HG02798 (cell line): ENCODE results near the gene PDZRN4.
"Not testable (repeated sequence)": the region's sequence is repeated elsewhere in the genome, so short reads cannot be mapped to it uniquely, and the experiment has no call there.

ENCODE experiments used
- ATAC-seq: cut with Tn5 transposase; IDR thresholded peaks from one replicate; pipeline ENCODE4 v1.9.1; 2021; ENCODE audit warnings: mild to moderate bottlenecking; ENCODE audit not compliant: unreplicated experiment, poor library complexity

The PDZRN4 gene

DNA sequence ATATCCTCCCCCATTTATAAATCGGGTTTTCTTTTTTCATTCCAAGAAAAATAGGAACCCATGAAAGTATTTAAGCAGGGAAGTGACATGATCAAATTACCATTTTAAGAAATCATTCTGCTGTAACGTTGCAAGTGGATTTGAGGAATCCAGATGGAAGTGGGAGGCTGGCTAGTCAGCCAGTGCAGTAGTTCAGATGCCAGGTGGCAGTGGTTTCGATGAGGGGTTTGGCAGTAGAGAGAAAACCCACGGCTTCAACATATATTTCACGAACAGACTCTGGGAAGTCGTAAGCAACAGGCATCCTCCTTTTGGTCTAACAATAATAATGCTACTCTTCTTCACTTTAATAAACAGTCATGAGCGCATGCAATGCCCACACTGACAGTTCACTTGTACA lies 25.0 kb downstream of the PDZRN4 start:
- ATAC-seq, result no peak

DNA sequence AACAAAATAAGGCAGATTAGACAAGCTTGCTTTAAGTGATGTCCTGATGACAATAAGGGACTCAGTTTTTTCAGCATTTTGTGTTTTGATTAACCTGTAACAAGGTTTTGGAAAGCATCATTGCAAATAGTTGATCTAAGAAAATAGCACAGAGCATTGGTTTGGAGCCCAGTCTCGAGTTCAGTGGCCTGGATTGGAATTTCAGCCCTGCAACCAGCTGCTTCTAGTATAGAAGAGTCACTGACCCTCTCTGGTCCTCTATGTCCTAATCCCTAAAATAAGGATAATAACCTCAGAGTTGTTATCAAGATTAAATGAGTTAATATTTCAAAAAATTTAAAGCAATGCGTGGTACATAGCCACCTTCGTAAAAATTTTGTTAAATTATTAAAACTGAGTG lies 25.5 kb downstream of the PDZRN4 start:
- ATAC-seq, result no peak

DNA sequence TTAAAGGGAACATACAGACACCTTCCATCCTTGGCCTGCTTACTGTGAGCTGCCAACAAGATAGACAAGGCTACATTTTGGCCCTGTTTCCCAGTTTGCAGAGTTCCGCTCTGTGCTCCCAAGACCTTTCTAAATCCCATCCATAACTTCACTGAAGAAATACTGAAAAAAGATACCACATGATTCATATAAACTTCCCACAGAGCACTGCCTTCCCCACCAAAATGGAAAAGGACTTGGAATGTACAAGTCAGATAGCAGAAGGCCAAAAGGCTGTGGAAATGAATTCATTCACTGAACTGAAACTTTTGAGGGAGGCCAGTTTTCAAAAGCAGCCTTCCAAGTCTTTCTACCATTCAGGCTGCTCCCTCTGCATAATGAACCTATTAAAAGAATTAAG lies 29.6 kb downstream of the PDZRN4 start:
- no peak for ATAC-seq

DNA sequence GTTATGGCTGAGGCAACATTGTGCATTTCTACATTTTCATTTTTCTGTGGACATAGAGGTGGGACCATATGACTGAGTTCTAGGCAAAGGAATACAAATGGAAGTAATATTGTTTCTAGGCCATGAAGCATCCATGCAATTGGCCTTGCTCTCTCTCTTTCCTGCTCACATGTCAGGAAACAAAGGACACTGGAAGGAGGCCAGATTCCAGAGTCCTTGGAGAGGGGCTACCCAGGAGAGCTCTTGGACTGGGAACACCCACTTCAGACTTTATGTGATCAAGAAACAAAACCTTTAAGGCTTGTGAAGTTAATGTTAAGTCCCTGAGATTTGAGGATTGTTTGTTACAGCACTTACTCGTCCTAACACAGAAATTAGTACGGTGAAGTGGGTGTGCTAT lies 32.8 kb downstream of the PDZRN4 start:
- no peak for ATAC-seq

DNA sequence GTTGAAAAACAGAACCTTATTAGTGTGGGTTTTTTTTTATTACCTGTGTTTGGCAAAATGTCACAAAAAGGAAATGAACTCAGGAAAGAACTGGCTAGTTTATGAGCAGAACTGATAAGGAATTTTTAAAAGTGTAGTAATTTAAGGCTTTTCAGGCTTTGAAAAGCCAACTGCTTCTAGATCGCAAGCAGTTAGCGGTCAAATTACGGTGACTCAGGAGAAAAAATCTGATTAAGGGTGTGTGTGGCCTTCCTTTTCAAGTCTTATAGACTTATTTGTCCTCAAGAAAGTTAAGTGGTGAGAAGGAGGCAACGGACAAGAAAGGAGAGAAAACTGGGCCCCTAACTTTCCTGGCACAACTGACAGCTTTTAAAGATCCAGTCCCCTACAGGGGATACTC lies 33.4 kb downstream of the PDZRN4 start:
- no peak for ATAC-seq

DNA sequence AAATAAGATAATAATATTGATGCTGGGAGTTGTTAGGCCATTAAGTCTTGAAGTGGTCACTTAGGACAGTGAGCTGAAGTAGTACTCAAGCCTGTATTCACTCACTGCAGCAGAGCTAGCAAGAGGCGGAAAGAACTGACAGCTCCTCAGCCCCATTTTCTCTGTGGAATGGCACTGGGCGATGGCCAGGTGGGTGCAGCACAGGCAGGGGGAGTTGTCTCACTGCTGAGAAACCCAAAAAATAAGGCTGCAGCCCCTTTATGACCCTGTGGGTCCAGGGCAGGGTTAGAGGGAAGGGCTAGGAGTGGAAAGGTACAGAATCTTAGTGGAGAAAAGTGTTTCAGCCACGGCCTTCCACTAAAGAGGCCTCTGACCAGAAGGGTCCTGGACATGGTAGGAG lies 35.5 kb downstream of the PDZRN4 start:
- ATAC-seq, result no peak

DNA sequence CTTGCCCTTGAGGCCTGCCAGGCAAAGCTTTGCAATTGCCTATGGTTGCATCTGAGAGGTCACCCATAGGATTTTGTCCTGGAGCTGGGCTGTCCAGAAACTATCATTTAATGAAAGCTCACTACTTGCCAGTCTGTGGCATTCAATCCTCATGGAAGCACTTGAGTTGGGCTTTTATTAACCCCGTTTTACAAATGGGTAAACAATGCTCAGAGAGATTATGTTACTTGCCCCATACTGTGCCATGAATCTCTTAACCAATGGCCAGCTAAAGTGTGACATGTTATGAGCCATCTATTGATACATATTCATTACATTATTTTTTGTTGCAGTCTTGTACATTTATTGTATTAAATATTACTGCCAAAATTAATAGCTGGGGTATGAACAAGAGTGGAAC lies 35.9 kb downstream of the PDZRN4 start:
- ATAC-seq, result no peak

DNA sequence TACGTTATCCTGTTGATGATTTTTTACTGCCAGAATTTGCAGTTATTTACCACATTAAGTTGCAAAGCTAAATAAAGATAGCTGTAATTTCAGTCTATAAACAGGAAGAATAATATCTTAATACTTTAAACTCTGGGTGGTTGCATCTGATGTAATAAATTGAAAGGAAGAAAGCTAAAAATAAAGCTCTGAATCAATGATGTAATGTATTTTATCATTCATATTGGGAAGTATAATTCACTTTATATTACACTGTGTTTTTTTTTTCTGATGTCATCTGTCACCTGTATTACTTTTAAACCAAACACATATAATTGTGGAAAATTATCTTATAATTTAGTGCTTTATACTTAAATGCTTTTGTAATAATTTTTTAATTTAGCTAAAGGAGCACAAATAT lies 37.1 kb downstream of the PDZRN4 start:
- ATAC-seq, result no peak

DNA sequence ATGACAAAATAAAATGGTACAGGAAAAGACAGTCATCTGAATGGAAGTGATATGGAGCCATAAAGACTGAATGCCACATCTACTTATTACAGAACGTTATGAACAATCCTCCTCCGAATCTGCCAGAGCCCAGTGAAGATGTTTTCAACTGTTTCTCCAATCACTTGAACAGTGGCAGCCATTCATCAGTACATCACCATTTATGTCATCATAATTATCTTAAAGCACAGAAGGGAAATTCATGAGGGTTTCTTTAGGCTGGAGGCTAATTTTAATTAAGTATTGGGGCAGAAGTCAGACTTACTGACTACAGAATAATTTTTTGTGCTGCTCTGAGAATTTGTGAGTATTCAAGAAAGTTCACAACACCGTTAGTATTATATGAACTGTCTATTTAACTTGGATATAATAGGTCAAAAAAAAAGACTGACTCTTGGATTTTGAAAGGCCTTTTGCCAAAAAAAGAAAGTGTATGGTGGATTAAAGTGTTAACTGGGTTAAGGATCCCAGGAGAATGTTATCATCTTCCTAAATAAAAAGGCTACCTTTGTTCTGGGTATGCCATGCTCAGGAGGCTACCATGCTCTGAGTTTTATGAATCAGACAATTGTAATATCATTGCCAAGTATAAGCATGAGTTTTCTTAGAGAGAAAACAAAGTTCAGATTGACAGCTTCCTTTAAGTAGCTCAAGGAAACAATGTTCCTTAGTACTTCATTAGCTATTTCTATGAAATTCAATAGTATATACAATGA lies 40.1 kb downstream of the PDZRN4 start:
- peak; percentile 6 for ATAC-seq

DNA sequence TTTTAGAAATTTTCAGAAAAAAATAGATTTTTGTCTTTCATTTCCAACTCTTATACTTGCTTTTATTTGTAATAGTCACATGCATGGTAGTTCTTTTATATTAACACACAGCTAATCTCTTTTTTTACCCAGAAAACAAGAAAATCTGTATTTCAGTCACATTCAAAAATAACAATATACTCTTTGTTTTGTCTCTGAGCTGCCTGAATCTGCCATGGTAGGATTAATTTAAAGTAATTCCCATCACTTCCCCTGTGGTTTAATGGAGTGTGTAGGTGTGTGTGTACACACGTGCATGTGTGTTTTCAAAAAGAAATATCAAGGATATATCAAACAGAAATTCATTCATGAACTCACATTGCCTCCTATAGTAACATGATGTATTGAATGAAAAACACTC lies 42.6 kb downstream of the PDZRN4 start:
- ATAC-seq, result no peak

DNA sequence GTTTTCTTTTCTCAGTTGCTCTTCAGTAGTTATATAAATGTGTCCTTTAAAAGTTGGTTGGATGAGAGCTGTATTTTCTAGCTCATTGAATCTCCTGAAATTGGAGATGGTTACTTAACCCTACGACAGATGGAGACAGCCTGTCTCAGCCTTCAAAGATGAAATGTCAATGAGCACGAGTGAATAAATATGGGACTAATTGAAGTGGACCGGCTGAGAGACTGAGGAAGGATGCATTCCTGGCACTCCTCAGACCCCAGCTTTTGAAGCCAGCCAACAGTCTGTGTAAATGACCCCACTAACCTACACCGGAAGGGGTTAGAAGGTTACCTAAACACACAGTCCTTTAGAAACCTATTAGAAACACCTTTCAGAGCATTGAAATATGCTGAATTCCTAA lies 46.6 kb downstream of the PDZRN4 start:
- no peak for ATAC-seq

DNA sequence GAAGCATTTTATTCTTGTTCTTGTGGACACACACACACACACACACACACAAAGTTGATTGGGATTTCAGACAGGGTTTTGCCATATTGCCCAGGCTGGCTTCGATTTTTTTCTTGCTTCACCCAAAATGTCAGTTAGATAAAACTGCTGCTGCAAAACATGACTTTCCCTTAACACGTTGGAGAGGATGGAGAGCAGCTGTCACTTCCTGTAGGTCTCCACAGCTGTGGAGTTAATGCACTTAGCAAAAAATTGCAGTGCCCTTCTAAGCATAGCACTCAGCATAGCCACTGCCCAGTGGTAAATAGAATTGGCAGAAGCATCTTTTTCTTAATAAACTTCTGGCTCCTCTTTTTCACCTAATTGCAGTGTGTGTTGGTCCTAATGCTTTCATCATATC lies 54.5 kb downstream of the PDZRN4 start:
- no peak for ATAC-seq

DNA sequence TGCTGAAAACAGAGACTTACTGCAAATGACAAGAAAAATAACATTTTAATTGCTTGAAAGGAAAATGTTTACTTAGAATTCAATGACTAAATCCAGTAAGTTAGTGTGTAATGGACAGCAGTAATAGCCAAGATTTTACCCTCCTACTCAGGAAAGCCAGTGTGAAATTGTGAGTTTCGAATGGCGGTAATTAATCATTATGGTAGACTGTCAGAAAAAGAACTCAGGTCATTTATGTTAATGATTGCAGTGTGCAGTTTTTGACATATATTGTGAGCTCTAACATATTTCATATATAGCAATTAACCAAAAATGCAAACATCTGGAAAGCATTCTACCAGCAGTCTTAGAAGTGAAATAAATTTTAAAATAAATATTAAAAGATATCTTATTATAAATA lies 60.3 kb downstream of the PDZRN4 start:
- no peak for ATAC-seq

DNA sequence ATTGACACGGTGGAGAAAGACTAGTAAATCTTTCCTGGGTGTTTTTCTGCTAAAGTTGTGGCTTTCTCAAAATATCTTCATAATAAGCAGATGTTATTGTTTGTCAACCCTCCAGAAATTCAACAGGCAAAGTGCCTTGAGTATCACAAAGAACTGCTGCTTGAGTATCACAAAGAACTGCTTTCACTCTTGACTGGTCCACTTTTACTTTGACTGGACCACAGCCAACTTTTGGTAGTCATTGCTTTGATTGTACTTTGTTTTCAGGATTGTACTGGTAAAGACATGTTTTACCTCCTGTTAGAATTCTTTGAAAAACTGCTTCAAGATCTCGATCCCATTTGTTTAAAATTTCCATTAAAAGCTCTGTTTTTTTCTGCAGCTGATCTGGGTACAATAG lies 62.6 kb downstream of the PDZRN4 start:
- no peak for ATAC-seq

DNA sequence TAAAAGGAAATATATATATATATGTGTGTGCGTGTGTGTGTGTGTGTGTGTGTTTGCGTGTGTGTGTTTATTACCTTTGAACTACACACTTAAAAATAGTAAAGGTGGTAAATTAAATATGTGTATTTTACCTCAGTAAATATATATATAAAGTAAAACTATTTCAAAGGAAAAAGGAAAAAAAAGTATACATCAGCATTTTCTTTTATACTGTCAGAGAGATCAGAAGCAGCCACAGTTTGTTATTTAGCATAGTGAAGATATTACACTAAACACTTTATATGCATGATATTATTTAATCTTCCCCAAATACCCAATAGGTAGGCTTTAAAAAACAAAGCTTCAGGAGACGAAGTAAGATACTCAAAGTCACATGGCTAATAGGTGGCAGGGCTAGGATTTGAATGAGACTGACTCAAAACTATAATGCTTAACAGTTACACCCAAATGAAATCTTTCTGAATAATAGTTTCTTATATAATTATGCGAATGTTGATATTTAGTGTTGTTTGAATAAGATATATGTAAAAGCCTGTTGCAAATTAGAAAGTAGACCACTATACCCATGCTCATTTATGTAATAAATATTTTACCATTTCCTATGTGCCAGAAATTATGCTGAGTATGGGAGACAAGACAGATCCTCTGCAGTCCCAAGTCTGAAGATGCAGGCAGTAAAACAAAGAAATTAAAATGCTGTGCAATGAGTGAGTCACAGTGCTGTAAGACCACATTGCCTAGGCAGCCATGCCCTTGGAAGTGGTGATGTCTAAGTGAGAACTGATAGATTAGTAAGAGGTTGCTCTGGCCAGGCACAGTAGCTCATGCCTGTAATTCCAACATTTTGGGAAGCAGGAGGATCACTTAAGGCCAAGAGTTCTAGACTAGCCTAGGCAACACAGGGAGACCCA lies 66.1 kb downstream of the PDZRN4 start:
- ATAC-seq, result no peak

DNA sequence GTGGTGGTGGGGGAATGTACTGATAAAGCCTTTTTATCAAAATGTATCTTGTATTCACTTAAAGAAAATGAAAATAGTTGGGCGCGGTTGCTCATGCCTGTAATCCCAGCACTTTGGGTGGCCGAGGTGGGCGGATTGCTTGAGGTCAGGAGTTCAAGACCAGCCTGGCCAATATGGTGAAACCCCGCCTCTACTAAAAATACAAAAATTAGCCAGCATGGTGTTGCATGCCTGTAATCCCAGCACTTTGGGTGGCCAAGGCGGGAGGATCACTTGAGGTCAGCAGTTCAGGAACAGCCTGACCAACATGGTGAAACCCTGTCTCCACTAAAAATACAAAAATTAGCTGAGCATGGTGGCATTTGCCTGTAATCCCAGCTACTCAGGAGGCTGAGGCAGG lies 75.1 kb downstream of the PDZRN4 start:
- not testable (repeated sequence) for ATAC-seq

DNA sequence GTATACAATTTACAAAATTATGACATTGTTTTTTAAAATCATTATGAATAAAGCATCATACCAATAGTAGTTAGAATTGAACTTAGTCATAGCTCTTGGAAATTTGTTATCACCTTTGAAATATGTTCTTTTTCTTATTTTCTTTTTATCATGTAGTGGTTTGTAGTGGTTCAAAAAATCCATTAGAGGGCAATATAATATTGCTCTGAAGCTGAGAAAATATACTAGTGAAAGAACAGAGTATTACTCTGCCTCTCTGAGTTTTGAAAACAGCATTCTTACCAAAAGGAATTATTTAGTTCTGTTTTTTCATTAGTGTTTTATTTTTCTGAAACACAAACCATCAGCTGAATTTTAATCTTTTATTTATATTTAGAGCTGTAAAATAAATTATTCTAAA lies 76.2 kb downstream of the PDZRN4 start:
- no peak for ATAC-seq

DNA sequence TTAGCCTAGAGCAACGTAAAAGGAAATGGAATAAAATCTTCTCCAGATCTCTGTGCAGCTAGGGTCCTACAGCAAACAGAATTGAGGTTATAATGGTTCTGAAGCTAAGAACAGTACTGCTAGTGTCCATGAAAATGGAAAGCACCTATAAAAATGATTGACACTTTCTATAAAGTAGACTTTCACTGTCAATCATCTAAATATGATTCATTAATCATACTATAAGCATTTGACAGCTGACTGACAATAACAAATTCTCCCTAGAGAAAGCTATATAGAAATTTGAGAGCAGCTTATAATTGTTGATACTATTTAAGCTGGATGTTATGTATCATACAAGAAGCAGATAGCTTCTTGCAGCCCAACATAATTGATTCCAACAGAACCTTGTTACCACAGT lies 80.9 kb downstream of the PDZRN4 start:
- no peak for ATAC-seq

DNA sequence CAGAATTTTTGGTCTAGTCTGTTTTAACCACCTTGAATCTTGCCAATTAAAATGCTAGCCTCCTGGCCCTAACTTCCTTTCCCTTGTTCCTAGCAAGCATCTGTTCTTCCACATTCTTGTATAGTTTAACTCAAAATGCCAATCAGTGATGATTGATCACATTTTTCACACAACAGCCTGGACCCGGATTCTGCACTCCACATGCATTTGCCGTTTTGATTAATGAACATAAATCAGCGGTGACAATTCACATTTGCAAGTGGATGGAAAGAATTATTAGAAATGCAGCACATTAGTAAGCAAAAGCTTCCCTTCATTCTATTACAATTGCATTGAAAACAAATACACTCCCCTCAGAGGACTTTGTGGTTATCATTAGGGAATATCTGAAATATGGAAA lies 83.4 kb downstream of the PDZRN4 start:
- ATAC-seq, result no peak

DNA sequence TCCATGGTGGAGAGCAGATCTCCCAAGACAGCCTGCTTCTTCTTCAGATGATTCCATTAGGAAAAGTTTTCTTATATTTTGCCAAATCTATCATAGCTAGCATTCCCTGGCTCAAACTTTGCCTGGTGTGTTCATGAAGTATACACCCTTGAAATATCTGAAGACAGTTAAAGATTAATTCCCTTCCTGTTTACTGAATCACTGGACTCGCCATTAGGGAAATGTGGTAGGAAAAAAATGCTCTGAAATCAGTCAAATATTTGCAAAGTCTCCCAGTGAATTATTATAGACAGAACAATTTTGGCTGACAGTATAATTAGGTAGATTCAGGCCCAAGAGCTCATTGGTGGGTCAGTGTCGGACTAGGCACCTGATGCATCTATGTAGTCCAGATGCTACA lies 86.5 kb downstream of the PDZRN4 start:
- no peak for ATAC-seq

DNA sequence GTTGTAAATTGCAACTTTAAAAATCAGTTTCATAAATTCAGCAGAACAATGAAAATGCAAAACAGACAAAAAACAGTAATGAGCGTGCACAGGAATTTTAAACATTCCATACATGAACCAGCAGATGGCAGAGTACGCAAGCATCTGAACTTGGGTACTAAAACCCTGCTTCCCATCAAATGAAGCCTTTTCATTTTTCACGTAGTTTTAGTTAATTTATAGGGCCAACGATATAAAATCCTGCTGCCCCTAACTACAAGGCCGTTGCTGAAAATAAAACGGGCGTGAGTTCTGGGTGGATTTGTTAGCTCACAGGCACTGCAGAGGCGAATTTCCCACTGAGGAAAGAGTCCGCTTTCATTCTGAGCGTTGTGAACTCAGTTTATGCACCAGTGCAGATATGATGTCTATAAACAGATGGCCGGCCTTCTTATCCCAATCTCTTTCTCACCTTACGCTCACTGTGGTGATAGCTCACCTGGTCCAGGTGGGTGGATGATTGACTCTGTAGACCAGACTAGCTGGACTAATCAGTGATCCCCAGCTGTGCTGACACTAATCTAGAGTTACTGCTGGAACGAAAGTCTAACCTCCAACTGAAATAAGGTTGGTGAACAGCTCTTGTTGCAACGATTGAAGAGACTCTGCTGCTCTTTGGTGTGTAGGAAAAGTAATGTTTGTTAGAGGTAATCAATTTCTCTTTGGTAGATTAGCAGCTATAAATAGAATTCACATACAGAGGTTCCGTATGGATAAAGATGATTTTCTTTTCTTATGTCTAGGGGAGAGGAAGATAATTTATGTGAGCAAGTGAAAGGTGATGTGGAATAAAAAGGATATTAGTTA lies 89.2 kb downstream of the PDZRN4 start:
- no peak for ATAC-seq
